Measurements from ENCODE around the gene SLC39A7.

The SLC39A7 gene

DNA sequence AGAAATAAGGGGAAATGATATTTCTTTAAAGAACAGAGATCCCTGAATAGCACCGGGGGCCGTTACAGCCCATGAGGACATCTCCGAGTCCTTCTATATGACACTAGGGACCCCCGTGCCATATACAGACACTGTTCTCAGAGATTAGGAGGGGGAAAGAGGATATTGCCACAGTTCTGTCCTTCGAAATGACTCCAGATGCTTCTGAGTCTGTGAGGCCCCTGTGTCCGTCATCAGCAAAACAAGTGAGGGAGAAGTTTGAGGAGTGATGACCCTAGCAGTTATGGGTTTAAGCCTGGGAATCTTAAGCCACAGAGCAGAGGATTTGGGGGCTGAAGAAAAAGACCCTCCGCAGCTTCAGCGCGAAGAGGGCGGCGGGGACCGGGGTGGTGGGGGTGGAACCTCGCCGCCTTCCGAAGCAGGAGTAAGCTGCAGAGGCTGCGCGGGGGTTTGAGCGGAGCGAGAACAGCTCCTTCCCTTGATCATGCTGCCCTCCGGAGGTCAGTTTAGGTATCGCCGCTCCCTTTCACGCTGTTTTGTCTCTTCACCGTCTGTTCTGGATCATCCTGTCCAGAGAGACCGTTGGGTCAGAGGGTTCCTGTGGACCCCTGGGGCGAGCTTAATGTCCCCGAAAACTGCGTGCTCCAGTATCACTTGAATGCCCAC, 47.4 kb downstream of the SLC39A7 start:
- peak; percentile 96 for DNase-seq

DNA sequence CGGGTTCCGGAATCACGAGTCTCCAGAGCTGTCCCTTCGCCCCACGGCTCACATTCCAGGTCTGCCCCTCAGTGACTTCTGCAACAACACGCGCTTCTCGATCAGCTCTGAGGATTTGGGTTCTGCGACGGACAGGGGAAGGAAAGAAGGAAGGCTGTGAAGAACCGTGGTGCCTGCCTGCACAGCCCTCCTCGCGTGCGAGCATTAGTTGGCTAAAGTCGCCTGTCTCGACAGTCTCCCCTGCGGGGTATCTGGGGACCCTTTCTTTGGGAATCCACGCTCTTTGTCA, 47.9 kb downstream of the SLC39A7 start:
- no peak for DNase-seq

DNA sequence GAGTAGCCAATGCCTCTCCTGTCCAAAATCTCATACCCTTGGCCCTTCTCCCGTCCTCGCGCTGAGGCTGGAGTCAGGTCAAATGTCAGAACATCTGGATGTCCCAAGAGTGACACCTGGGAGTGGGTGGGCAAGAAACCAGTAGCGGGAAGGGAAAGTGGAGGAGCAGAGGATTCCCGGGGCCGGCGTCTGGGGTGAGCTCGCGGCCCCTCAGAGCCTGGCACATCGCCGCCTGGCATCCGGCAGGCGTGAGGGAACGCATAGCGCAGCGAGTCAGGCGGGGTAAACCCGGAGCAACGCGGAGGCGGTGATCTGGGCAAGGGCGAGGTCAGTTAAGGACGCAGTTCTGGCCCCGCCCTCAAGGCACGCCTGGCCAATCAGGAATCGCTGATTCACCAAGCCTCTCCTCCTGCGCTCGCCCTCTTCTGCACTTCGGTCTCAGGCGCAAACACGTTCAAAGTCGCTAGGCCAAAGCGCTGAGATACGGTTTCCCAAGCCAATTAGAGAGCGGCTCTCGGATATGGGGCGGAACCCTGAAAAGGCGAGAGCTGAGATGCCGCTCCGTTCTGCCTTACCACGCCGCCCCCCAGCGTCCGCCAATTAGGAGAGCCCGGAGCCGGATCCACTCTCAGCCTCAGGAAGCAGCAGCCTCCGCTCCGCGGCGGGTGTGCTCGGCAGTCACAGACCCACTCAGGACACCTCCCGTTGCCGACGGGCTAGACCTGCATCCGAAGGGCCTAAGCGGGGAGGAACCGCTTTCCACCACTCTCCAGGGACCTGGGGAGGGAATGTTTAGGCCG, 48.5 kb downstream of the SLC39A7 start:
- peak; percentile 100 for DNase-seq

DNA sequence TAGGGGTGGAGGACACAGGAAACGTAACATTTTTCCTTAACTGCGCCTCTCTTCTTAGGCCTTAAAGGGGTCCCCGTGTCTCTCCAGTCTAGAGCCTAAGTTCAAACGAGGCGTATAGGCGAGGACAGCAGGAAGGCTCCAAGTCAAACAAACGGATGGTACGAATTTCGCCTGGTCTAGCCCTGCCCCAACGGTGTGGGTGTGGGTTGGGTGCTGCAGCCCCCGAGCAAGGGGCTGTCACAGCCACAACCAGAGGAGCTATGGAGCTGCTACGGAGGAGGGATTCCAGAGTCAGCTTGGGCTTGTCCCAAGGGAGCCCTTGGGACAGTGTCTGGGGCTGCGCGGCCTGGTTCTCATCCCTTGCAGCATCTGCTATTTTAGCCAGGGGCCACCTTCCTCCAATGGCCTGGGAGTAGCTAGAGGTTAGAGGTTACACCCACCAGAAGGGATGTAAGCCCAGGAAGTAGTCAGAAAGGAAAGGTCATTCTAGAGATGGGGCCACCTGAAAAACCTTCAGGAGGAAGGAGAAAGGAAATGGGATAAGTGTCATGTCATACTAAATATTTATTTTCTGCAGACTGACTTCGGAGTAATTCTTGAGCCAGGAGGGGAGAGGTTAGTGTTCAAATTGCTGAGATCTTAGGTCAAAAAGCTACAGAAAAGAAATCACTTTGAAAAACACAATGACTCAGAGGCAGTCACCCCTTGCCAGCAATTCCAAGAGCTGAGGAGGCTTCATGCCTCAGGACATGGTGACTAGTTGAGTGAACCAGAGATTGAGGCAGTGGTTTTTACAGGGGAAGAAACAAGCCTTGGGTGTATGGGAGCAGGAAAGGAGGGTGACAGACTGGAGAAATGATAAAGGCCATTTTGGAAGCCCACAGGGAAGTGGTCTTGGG, 49.3 kb downstream of the SLC39A7 start:
- peak; percentile 73 for DNase-seq

DNA sequence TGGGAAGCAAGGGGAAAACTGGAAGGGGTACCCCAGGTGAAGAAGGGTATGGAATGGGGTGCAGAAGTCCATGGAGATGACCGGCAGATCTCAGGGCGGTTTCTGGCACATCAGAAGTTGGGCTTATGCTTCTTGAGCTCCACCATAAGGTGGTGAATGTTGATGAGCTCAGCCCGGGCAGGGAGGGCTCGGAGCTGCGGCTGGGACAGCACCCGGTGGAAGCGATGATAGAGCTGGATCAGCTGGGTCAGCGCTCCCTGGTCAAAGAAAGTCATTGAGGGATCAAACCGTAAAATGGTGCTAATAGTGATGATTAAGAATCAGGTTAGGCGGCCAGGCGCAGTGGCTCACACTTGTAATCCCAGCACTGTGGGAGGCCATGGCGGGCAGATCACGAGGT, 50.1 kb downstream of the SLC39A7 start:
- DNase-seq = no peak

DNA sequence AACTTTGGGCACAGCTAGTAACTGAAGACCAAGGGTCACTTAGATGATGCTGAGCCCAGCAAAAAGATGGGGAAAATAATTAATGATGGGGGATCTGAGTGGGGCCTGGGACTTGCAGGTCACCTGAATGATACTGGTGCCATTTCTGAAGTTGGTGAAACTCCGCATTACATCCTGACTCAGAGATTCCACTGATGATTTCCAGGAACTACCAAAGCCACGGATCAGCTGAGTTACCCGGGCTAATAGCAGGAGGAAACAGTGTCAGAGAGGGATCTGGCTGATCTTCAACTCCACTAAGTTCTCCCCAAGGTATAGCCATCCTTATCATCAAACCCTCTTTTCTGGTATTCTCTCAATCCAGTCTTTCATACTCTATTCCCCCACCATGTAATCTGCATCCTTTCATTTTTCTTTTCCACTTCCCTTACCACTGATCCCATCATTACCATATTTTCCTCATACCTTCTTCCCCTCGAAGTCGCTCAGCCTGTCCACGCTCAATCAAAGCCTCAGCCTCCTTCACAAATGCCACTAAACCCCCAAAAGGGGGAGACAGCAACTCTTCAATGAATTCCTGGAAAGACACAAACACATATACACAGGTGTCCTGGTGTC, 50.8 kb downstream of the SLC39A7 start:
- DNase-seq = no peak

DNA sequence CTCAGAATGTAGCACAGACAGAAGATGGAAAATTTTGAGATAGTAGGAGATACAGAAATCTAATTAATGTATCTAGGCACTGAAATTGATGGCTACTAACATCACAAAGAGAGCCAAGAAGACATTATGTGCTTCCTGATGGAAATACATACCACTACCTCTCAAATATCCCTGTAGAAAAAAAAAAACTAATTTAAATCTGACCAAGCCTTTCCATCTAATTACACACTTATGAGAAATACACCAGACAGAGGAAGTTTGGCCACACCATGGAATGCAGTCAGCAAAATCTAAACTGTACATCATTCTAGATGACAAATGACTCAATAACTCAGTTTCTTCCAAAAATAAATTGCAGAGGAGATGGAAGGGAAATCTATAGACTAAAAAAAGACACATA, 52.1 kb downstream of the SLC39A7 start:
- no peak for DNase-seq

Measured in NCI-H82 (cell line).